Activated effector memory CD4-positive, alpha-beta T cell treated with Interleukin-2 at 50 U/mL for 16 hours (primary cell): Measurements from ENCODE around the gene DMBX1.

Experiments
- DNase-seq: peaks from one replicate; pipeline ENCODE4 v3.0.0-alpha.2; 2020

The DMBX1 gene

DNA sequence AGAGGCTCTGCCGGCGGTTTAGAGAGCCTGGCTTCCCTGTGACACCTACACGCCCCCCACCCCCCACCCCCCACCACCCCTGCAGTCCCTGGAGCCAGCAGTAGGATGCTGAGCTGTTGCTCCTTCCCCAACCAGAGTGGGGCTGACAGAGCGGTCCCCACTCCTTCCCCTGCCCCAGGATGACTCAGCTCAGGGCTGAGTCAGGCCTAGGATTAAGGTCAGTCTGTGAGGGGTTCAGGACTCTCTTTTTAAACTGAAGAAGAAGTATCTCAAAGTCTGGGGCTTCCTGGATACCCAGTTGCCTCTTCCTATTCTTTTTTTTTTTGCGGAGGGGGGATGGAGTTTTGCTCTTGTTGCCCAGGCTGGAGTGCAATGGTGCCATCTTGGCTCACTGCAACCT lies 19.1 kb downstream of the DMBX1 start:
- no peak for DNase-seq

- no peak for DNase-seq
Observed at GRCh38 chr1:46510341-46510997, 20.8 kb downstream of the DMBX1 start.

- no peak for DNase-seq
Observed at GRCh38 chr1:46510998-46511365, 21.3 kb downstream of the DMBX1 start.

DNA sequence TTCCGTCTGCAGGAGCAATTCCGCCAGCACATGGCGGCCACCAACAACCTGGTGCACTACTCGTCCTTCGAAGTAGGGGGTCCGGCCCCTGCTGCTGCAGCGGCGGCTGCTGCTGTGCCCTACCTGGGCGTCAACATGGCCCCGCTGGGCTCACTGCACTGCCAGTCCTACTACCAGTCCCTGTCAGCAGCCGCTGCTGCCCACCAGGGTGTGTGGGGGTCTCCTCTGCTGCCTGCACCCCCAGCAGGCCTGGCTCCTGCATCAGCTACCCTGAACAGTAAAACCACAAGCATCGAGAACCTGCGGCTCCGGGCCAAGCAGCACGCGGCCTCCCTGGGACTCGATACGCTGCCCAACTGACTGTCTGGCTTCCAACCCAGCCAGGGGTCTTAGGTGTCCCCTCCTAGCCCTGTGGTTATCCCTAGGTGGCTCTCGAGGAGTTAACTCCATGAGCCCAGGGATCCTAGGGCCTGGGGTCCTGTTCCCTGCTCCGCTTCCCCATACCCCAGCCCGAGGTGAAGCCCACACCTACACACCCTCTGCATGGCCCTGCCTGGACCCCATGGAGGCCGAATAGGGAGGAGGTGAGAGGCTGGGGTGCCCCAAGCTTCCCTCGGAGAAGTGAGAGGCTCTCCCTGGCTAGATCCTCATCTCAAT lies 22.6 kb downstream of the DMBX1 start:
- DNase-seq: no peak

GRCh38 chr1:46512792-46513190 lies 23.2 kb downstream of the DMBX1 start:
- no peak for DNase-seq

DNA sequence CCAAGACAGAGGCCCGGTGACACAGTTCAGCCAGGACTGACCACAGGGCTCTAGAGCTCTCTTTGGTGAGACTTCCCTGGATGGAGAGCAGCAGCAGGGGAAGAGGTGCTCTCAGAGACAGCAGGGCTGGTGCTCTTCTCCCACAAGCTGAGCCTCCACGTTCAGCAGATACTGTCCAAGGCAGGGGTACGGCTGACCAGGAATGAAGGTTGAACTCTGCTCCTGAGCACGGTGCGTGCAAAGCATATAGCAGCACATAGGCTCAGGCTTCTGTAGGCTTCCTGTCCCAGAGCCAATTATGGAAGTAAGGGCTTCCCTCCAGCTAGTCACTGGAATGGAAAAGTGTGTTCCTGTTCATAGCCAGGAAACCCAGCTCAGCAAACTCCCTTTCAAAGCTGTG lies 23.9 kb downstream of the DMBX1 start:
- no peak for DNase-seq

GRCh38 chr1:46515576-46515975 lies 25.9 kb downstream of the DMBX1 start:
- no peak for DNase-seq

GRCh38 chr1:46516200-46516950 lies 26.7 kb downstream of the DMBX1 start:
- DNase-seq: no peak

DNA sequence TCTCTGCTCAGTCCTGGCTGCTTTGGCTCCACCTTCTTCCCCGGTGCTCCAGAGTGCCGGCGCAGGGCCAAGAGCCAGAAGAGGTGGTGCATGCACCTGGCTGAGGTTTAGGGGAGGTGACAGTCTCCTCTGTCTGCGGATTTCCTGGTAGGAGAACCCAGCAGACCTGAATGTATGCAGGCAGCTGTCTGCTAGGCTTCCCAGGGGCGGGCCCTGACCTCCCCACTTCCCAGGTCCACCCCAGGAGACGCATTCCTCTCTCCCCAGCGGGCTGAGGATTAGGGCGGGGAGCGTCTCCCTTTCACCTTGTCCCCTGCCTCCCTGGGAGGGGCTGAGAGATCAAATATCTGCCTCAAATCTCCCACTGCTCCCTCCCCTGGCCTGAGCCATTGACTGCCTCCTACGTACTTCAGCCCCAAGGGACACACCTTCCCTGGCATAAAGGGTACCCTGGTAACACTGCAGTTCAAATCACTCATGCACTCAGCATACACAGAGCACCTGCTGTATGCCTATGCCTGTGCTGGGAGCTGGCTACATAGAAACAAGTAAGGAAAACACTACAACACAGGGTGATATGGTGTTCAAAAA lies 27.5 kb downstream of the DMBX1 start:
- no peak for DNase-seq

- no peak for DNase-seq
Observed at GRCh38 chr1:46517932-46518498, 28.4 kb downstream of the DMBX1 start.

DNA sequence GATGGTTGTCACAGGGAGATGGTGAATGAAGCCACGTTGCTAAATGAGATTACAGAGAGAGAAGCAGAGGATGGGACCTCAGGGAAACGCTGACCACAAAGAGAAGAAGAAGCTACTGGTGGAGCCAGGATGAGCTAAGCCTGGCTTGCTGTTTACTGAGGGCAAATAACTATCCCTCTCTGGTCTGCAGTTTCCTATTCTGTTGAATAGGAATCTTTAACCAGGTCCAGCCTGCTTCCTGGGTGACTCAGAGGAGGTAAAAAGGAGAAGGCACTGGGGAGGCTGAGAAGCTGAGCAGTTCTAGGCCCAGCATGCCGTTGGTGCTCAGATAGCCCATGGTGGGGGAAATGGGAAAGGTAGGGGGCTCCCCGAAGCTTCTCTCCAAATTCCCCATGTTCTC lies 29.6 kb downstream of the DMBX1 start:
- no peak for DNase-seq

DNA sequence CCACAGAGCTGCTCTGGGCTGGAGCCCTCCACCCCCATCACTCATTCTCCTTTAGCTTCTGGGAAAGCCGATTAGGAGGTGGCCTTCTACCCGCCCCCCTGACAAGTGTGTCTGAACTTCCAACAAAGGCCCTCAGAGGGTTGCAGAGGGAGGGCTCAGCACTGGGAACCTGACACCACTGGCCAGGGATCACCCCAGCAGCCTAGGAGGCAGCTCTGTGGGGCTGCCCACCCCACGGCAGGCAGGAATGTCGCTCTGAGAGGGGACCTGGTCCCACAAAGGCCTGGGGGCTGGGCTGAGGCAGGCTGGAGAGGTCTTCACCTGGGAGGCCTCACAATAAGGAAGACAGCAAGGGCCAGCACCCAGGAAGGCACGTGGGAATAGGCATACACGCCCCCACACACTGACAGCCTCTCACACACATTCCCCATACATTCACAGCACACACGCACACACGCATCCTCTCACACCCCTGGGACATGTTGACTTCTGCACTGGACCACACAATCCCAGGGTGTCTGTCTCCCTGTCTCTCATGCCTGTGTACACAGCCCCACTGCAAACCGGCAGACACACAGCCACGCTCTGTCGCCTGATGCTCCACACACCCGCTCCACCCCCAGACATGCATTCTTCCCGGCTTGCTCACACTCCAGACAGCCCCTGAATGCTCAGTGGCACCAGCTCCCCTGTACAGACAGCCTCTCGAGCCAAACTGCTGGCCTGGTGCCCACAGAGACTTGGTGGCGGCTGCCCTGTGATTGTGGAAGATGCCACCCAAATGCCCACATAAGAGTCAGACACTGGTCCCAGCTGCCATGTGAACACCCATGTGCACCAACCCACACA lies 30.7 kb downstream of the DMBX1 start:
- no peak for DNase-seq

- DNase-seq: no peak
Observed at GRCh38 chr1:46521414-46521813, 31.8 kb downstream of the DMBX1 start.

DNA sequence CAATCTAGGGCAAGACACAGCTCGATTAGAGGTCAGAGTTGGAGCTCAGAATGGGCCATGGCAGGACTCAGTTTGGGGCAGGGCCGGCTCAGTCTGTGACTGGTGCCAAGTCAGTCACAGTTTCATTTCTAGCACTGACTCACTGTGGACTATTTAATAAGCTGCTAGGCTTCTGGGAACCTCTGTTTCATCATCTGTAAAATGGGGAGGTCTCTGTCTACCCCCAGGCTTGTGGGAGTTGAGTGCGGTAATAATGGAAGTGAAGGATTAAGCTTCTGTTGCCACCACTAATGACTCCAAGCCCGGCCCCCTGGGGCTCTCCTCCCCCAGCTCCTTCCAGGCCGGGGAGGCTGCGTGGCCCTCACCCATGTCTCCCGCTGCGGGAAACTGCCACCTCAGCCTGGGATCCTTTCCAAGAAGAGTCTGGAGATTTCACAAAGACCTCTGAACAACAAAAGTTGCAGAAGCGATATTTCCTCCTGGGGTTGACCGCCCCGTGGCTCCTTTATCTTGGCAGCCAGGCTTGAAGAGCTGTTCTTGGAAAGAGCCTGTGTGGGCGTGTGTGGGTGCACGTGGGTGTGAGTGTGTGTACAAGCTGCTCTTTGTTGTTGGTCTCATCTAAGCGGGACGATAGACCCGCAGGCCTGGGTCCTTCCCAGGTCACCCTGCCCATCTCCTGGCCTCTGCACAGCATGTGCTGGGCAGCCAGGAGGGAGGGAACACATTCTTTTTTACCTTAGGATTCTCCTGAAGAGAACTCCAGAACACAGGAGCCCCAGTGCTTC lies 32.7 kb downstream of the DMBX1 start:
- DNase-seq: no peak

DNA sequence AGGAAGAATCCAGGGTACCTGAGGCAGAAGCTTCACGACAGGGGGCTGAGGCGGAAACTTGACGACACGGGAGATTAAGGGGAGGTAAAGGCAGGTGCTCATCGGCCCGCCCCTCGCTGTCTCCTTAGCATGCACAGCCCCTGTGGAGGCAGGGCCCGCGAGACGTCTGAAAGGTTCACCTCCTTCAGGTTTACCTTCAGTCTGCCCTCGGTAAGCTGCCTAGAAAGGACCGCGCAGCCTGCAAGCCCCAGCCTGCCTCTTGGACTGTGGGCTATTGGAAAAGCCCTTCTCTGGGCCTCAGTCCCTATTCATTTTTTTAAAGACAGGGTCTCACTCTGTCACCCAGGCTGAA lies 33.3 kb downstream of the DMBX1 start:
- DNase-seq: no peak

DNA sequence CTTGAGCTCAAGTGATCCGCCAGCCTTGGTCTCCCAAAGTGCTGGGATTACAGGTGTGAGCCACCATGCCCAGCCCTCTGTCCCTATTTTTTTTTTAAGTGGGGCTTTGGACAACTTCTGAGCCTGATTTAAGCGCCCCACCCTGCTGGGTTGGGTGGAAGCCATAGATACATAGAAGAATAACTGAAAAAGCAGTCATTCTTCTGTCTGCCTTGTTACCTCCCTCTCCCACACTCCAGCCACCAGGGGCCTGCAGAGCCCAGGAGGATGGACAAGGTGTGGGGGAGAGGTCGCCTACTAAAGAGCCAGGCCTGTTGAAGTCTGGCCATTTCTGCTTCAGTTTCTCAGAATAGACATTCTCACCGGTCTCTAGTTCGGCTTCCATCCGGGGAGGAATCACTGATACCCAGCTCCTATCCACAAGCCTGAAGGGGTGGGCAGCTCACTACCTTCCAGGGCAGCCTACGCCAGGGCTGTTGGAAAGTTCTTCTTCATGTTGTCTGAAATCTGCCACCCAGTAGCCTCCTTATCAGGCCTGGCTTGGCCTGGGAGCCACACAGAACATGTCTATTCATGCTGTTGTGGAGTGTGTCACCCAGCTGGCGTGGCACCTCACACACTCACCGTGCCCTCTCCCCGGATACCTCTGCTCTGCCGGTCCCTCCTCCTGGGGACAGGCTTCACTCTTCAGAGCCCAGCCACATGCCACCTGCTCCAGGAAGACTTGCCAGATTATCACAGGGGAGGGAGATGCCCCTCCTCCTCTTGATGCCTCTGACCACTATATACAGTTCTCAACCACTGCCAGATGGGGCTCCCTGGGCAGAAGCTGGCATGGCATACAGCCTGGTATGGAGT lies 34.1 kb downstream of the DMBX1 start:
- DNase-seq: no peak

GRCh38 chr1:46524843-46525242 lies 35.2 kb downstream of the DMBX1 start:
- no peak for DNase-seq

DNA sequence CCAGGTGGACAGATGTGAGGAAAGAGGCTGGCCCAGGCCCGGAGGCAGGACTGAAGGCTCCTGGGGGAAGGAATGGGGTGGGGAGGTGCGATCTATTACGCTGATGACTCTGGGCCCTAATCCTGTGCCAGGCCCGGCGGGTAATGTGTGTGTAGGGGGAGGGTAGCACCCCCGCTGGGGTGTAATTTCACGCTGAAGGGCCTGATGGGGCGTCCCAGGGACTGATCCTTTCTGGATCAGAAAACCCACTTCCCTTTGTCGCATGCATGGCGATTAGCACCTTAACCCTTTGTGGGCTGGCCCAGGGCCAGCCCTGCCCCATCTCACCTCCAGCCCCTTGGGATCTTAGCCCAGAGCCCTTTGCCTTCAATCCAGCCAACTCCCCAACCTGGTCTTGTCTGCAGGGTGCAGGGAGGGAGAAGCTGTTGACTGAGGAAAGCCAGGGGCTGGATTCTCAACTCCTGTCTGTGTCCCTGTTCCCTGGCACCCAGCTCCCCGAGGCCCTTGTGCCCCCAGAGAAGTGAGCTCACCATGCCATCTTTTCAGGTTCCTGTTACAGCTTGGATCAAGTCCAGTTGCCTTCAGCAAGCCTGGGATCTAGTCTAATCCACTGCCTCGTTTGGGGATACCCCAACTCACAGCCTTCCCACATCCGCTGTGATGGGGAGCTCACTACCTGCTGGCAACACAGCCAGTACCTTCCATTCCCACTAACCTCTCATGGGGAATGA lies 35.8 kb downstream of the DMBX1 start:
- DNase-seq: no peak

DNA sequence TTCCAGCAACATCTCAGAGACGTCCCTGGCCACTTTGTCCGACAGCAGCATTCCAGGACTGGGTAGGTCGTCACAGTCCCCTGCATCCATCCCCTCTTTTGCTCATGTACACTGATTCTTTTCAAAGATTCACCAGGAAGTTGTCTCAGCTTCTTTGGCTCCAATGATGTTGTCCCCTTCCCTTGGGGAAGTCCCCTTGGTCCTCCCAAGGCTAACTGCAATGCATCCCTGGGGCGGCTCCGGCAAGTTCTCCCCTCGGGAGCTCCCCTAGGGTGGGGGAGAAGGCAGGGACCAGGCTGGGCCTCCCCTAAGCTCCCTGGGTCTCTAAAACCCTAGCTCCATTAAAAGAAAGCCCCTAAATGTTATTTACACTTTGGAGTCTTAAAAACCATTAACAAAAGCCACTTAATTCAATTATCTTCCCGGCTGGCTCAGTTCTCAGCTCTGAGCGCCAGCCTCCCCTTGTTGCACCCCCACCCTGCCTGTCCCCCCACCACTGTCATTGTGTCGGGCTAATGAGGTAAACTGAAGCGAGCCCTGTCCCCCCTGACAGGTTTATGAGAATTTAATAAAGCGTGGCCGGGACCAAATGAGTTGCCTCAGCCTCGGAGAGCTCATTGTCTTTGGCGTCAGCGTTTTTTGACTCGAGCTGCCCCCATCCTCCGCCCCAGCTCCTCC lies 36.5 kb downstream of the DMBX1 start:
- no peak for DNase-seq
